H9 (cell line): Measurements from ENCODE around the gene AGO1. TPM values are rescaled to one million over a fixed set of nuclear protein-coding genes. Genes with fewer than 3 reads are reported as not detected.

Experiments
- DNase-seq: peaks from one replicate; pipeline ENCODE4 v3.0.0-alpha.2; 2017
- H2AFZ ChIP-seq: one replicate; pipeline ENCODE4 v1.6.1; 2013; ENCODE audit warnings: mild to moderate bottlenecking, low read length, control low read depth, moderate library complexity
- H2AK5ac ChIP-seq: 2 replicates; pipeline ENCODE4 v1.6.1; 2013; ENCODE audit warnings: low read length, control low read depth, mixed read lengths; ENCODE audit not compliant: insufficient read length
- H2BK120ac ChIP-seq: one replicate; pipeline ENCODE4 v1.6.1; 2013; ENCODE audit warnings: low read depth, mild to moderate bottlenecking, low read length, control low read depth, inconsistent platforms; ENCODE audit not compliant: poor library complexity, severe bottlenecking
- H2BK12ac ChIP-seq: 2 replicates; pipeline ENCODE4 v1.6.1; 2013; ENCODE audit warnings: low read length, control low read depth, mixed read lengths, low read depth; ENCODE audit not compliant: insufficient read length
- H2BK15ac ChIP-seq: 2 replicates; pipeline ENCODE4 v1.6.1; 2013; ENCODE audit warnings: low read depth, low read length, control low read depth
- H2BK20ac ChIP-seq: one replicate; pipeline ENCODE4 v1.6.1; 2013; ENCODE audit warnings: low read depth, mild to moderate bottlenecking, low read length, control low read depth, inconsistent platforms; ENCODE audit not compliant: poor library complexity, severe bottlenecking
- H2BK5ac ChIP-seq: 2 replicates; pipeline ENCODE4 v1.6.1; 2013; ENCODE audit warnings: low read length, control low read depth, mixed read lengths; ENCODE audit not compliant: insufficient read length
- H3K14ac ChIP-seq: 2 replicates; pipeline ENCODE4 v1.6.1; 2013; ENCODE audit warnings: low read length, control low read depth; ENCODE audit not compliant: insufficient read depth
- H3K18ac ChIP-seq: 2 replicates; pipeline ENCODE4 v1.6.1; 2013; ENCODE audit warnings: low read depth, mild to moderate bottlenecking, mixed read lengths, low read length, control low read depth; ENCODE audit not compliant: insufficient read length
- H3K23ac ChIP-seq: 2 replicates; pipeline ENCODE4 v1.6.1; 2013; ENCODE audit warnings: low read length, control low read depth, mixed read lengths, low read depth; ENCODE audit not compliant: insufficient read length
- H3K23me2 ChIP-seq: 2 replicates; pipeline ENCODE4 v1.6.1; 2013; ENCODE audit warnings: low read depth, mild to moderate bottlenecking, mixed read lengths, low read length, control low read depth; ENCODE audit not compliant: insufficient read length, poor library complexity, severe bottlenecking
- H3K27ac ChIP-seq: 2 replicates; pipeline ENCODE4 v1.5.1; 2013; ENCODE audit warnings: low read length, control low read depth, mixed read lengths, low read depth; ENCODE audit not compliant: insufficient read length
- H3K27me3 ChIP-seq: 2 replicates; pipeline ENCODE4 v1.6.1; 2013; ENCODE audit warnings: low read length, control low read depth, inconsistent platforms; ENCODE audit not compliant: insufficient read depth
- H3K4ac ChIP-seq: 2 replicates; pipeline ENCODE4 v1.6.1; 2013; ENCODE audit warnings: low read depth, mild to moderate bottlenecking, control low read depth, inconsistent platforms, low read length, moderate library complexity
- H3K4me1 ChIP-seq: 2 replicates; pipeline ENCODE4 v1.6.1; 2013; ENCODE audit warnings: low read length, control low read depth, inconsistent platforms; ENCODE audit not compliant: insufficient read depth
- H3K4me2 ChIP-seq: 2 replicates; pipeline ENCODE4 v1.6.1; 2013; ENCODE audit warnings: low read length, control low read depth, mixed read lengths; ENCODE audit not compliant: insufficient read length, insufficient read depth
- H3K56ac ChIP-seq: 2 replicates; pipeline ENCODE4 v1.6.1; 2013; ENCODE audit warnings: low read depth, mild to moderate bottlenecking, mixed read lengths, low read length, control low read depth; ENCODE audit not compliant: insufficient read length
- H3K79me1 ChIP-seq: 2 replicates; pipeline ENCODE4 v1.6.1; 2013; ENCODE audit warnings: low read depth, mild to moderate bottlenecking, moderate library complexity, low read length, control low read depth, inconsistent platforms; ENCODE audit not compliant: insufficient read depth, poor library complexity, severe bottlenecking
- H3K79me2 ChIP-seq: 2 replicates; pipeline ENCODE4 v1.6.1; 2013; ENCODE audit warnings: low read length, control low read depth, inconsistent platforms; ENCODE audit not compliant: insufficient read depth
- H3K9ac ChIP-seq: 2 replicates; pipeline ENCODE4 v1.6.1; 2013; ENCODE audit warnings: low read length, control low read depth, mixed read lengths; ENCODE audit not compliant: insufficient read length; ENCODE audit errors: extremely low read depth
- H3K9me3 ChIP-seq: one replicate; pipeline ENCODE4 v1.6.1; 2013; ENCODE audit warnings: low read depth, low read length, inconsistent platforms; ENCODE audit not compliant: control insufficient read depth
- H3T11ph ChIP-seq: one replicate; pipeline ENCODE4 v1.6.1; 2013; ENCODE audit warnings: mild to moderate bottlenecking, low read length, control low read depth, inconsistent platforms
- H4K20me1 ChIP-seq: one replicate; pipeline ENCODE4 v1.6.1; 2013; ENCODE audit not compliant: control insufficient read depth, insufficient read length, insufficient read depth
- H4K5ac ChIP-seq: 2 replicates; pipeline ENCODE4 v1.6.1; 2013; ENCODE audit warnings: low read depth, mild to moderate bottlenecking, mixed read lengths, low read length, control low read depth; ENCODE audit not compliant: insufficient read length
- H4K8ac ChIP-seq: replicated peaks from 2 replicates; pipeline ENCODE4 v1.6.1; 2013; ENCODE audit warnings: low read length, control low read depth, mixed read lengths, low read depth; ENCODE audit not compliant: insufficient read length
- H4K91ac ChIP-seq: 2 replicates; pipeline ENCODE4 v1.6.1; 2013; ENCODE audit warnings: low read depth, mild to moderate bottlenecking, moderate library complexity, mixed read lengths, low read length, control low read depth; ENCODE audit not compliant: insufficient read length
- H3K27ac Mint-ChIP-seq, 3 experiments: 2 replicates in 2 of 3; 3 replicates in 1 of 3; pipeline ENCODE4 v1.8.0; 2020 to 2021; ENCODE audit warnings: mixed read lengths in 3 of 3, mild to moderate bottlenecking in 1 of 3, moderate library complexity in 1 of 3
- H3K27me3 Mint-ChIP-seq: 2 replicates; pipeline ENCODE4 v1.8.0; 2021; ENCODE audit warnings: low read depth, mild to moderate bottlenecking, moderate library complexity, mixed read lengths
- H3K36me3 Mint-ChIP-seq, 3 experiments: 2 replicates in 2 of 3; 3 replicates in 1 of 3; pipeline ENCODE4 v1.8.0; 2020 to 2021; ENCODE audit warnings: low read depth in 3 of 3, mixed read lengths in 3 of 3; ENCODE audit not compliant: insufficient read depth in 1 of 3
- H3K4me1 Mint-ChIP-seq, 2 experiments: 2 replicates each; pipeline ENCODE4 v1.8.0; 2020; ENCODE audit warnings: mixed read lengths in 2 of 2
- H3K4me3 Mint-ChIP-seq, 2 experiments: 2 replicates in 1 of 2; 3 replicates in 1 of 2; pipeline ENCODE4 v1.8.0; 2020 to 2021; ENCODE audit warnings: mild to moderate bottlenecking in 2 of 2, mixed read lengths in 2 of 2, moderate library complexity in 1 of 2
- H3K9me3 Mint-ChIP-seq, 2 experiments: 2 replicates in 1 of 2; 3 replicates in 1 of 2; pipeline ENCODE4 v1.8.0; 2020; ENCODE audit warnings: mild to moderate bottlenecking in 2 of 2, mixed read lengths in 2 of 2, moderate library complexity in 1 of 2
- CTCF ChIP-seq: fragments of 200-600 bp; sonication (generic); conservative IDR thresholded peaks from 3 replicates; pipeline ENCODE4 v1.8.0; 2021; ENCODE audit warnings: antibody characterized with exemption, mild to moderate bottlenecking
- WGBS: extraction: QIAGEN DNeasy Blood & Tissue Kit; methylation state at CpG from one replicate; pipeline ENCODE4 v1.1.7; 2013; ENCODE audit warnings: missing lambda C conversion rate, low lambda C conversion rate, mixed read lengths; ENCODE audit not compliant: insufficient read length; ENCODE audit errors: extremely low coverage; 5-methylcytosine and 5-hydroxymethylcytosine counted together
- total RNA-seq: library from RNA; stranded (reverse); gene quantifications from 2 replicates; pipeline ENCODE4 v1.2.1, GENCODE V29; 2021

AGO1 gene
- total RNA-seq, 1 experiment from 2014 or later: 74.2 TPM

- no peak overlapping the region for H2BK5ac ChIP-seq
- H3K4ac ChIP-seq: no peak overlapping the region
- H2BK15ac ChIP-seq: no peak overlapping the region
- Mint-ChIP-seq H3K9me3 (no peaks in the 10 kb centered on the region), H3K4me3 (no peak overlapping the region), H3K36me3 (no peaks in the 10 kb centered on the region; a peak in 1 of 7 replicates), H3K4me1 (peaks cover 0 to 6% of the 10 kb centered on the region in 2 experiments; a peak in 3 of 4 replicates), H3K27me3 (no peaks in the 10 kb centered on the region), H3K27ac (peak overlapping the region in 1 of 3 experiments; percentile 55; a peak in 2 of 7 replicates)
- no peak overlapping the region for H3K9ac ChIP-seq
- no peaks in the 10 kb centered on the region for H3K23me2 ChIP-seq
- no peak overlapping the region for H2BK20ac ChIP-seq
- no peak overlapping the region for H2AK5ac ChIP-seq
- H4K8ac ChIP-seq: no peak overlapping the region
- no peaks in the 10 kb centered on the region for H3K27me3 ChIP-seq
- no peak overlapping the region for H3K56ac ChIP-seq
- no peak for TF ChIP-seq CTCF
- H2BK12ac ChIP-seq: no peak overlapping the region
- no peak overlapping the region for H3T11ph ChIP-seq
- H3K14ac ChIP-seq: no peak overlapping the region
- no CpG with 5 or more reads among the region's 2 CpGs for WGBS
- H3K79me2 ChIP-seq: peaks cover 4% of the 10 kb centered on the region; the same call in 1 of the 2 replicates
- DNase-seq: no peak
- no peak overlapping the region for H3K4me2 ChIP-seq
- H3K4me1 ChIP-seq: no peaks in the 10 kb centered on the region
- H3K9me3 ChIP-seq: no peaks in the 10 kb centered on the region
- H2BK120ac ChIP-seq: no peak overlapping the region
- H2AFZ ChIP-seq: no peak overlapping the region
- no peaks in the 10 kb centered on the region for H4K20me1 ChIP-seq
- H3K27ac ChIP-seq: no peak overlapping the region
- no peak overlapping the region for H3K23ac ChIP-seq
- H3K18ac ChIP-seq: no peak overlapping the region
- no peak overlapping the region for H4K5ac ChIP-seq
- H3K79me1 ChIP-seq: no peaks in the 10 kb centered on the region
- H4K91ac ChIP-seq: no peak overlapping the region
Observed at GRCh38 chr1:35947547-35947946, 64.5 kb downstream of the AGO1 start.
